Peyer's patch (tissue), 4 donors: ENCODE measurements around the gene NEAT1.
"Not testable (repeated sequence)": the region's sequence is repeated elsewhere in the genome, so short reads cannot be mapped to it uniquely, and the experiment has no call there.

Source experiments
- CTCF ChIP-seq, 6 experiments: fragments of 450-650 bp in 4 of 6; fragments of 200-600 bp in 2 of 6; sonication (generic) in 1 of 6; IDR thresholded peaks; one replicate each; pipeline ENCODE4 v1.5.1; 2017 to 2019; ENCODE audit warnings: antibody characterized with exemption in 6 of 6, mild to moderate bottlenecking in 3 of 6, moderate library complexity in 1 of 6
- POLR2A ChIP-seq, 2 donors: fragments of 450-650 bp; IDR thresholded peaks; one replicate each; pipeline ENCODE4 v1.5.1; 2017; ENCODE audit warnings: antibody characterized with exemption in 2 of 2, mild to moderate bottlenecking in 2 of 2, moderate library complexity in 2 of 2

GRCh38 chr11:65467306-65467705 is 44.7 kb downstream of the NEAT1 start:
- TF ChIP-seq CTCF, POLR2A (IDR thresholded peaks at IDR 0.05): not testable (repeated sequence)
